HG03159 (cell line): ENCODE measurements around the gene BICC1.

Source experiments
- ATAC-seq: cut with Tn5 transposase; IDR thresholded peaks from one replicate; pipeline ENCODE4 v1.9.1; 2021; ENCODE audit warnings: mild to moderate bottlenecking, moderate library complexity; ENCODE audit not compliant: unreplicated experiment

The BICC1 gene

DNA sequence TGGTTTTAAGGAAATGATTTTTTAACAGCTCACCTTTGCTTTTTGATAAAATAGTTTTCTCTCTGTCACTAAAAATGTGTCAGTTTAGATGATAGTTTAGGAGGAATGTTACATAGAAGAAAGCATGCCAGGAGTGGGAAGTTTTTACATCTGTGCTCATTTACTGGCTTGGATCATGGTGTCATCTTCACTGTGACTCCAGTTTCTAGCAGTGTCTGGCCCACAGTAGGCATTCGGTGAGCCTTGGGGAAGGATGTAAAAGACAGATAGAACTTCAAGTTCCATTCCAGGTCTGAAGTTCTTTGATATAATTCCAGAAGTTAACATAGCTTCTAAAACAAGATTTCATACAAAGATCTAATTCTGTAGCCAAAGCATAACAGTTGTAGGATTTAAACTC is 259.2 kb downstream of the BICC1 start:
- no peak for ATAC-seq

DNA sequence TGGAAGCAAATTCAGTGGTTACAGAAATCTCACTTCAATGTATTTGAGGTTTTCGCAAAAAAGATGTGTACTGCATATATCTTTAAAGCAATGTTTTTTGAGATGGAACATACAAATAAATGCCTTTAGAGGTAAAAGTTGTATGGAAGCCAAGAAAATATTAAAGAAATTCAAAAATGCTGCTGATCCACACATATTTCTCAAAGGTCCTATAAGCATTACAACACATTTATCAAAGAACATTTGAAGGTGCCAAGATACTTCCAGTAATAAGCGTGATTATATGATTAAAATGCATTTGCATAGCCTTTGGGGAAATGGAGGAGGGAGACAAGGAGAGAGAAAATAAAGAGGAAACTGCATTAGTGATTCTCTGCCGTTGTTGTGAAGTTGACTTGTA is 260.1 kb downstream of the BICC1 start:
- ATAC-seq, result no peak

DNA sequence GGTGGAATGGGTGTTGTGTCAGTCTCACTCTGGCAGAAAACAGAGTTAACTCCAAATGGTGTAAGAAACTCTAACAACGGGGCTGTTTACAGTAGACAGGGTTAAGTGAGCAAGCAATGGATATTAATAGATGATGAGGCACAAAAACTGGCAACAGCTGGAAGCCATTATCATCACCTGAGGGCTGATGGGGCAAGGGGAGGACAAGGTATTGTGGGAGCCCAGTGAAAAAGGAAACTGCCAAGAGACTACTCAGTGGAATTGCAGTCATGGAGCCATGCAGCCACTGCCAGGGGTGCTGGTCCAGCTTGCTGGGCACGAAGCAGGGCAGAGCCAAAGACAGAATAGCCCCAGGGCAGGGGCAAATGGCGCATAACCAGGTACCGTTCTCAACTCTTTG is 260.7 kb downstream of the BICC1 start:
- no peak for ATAC-seq

DNA sequence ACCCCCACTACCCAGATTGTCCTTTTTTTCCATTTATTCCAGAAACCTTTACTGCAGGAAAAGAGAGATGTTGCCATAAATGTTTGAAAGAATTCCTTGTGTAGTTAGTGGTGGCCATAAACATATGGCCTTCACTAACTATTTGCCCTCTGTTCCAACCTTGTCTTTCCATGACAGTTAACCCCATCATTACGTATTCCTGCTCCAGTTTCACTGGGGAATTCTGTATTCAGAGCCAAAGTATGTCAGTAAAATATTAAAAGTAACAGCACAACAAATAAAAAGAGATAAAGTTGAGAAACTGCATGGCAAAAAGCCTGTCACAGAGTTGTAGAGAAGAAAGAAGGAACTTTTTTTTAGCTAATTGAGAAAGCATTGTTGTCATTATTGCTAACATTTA is 261.3 kb downstream of the BICC1 start:
- no peak for ATAC-seq

DNA sequence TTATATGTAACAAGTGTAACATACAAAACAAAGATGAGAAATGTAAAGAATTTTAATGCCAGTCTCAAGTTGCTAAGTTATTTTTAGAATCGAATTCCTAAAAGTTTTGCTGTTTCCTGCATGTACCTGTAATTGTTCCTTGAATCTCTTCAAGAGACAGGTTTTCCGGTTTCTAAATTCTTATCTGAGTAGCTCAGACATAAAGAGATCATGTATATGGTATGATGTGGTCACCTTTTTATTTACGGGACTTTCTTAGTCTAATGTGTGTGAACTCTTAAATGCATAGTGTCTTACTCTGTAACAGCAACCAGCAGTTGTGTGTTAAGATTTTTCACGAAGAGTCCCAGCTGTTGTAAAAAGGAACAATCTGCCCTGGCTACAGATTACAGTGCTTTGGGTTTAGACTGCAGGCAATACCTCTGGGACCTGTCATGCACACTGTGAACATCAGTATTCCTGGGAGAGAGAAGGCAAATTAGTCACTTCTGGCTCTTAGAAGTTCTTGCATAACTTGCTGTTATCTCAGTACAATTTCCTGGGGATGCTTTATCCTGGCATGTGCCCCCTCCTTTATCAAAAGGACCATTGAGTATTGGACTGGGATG is 263.4 kb downstream of the BICC1 start:
- no peak for ATAC-seq

DNA sequence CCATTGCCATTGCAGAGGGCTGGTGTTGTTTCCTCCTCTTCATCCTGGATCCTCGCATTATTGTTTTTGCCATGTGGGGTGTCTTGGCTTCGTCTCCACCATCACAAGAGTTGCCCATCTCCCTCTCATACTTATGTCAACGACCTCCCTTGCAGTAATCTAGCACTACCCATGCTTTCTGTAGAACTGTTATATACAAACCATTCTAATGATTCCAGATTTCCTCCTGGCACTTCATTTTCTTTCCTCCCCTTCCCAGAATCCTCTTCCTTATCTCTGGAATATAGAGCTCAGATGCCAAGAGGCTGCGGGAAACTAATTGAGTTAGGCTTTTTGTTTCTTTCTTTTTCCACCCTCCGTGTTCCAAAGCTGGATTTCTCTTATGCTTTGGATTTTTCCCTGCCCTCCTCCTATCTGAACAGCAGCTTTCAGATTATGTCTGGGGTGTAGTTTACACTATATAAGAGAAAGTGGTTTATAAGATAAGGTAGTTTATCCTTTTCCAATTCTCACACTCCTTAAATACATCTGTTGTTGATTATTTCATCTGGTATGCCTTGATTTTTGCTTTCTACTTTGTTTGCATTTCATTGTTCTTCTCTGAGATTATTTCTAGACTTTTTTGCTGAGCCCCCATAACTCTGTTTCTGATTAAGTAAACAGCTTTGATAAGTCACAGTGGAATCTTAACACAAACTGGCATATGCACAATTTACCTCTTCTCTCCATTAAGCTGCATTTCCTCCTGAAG is 264.1 kb downstream of the BICC1 start:
- ATAC-seq, result no peak

DNA sequence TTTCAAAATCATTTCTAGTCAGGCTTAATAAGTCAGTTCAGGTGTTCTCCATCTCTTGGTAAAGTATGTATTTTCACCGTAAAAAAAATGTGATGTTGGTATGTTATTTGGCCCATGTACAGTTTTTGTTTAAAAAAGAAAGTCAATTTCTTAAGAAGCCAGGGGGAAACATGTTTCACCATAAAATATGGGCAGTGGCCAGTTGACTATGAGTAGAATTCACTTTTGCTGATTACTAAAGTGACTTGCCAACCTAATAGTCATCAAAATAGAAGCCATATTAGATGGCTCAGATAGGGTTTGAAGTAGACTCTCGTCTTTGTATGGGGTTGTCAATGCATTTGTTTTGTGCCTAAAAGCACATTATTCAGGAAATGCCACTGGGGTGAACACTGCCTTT is 266.3 kb downstream of the BICC1 start:
- no peak for ATAC-seq

DNA sequence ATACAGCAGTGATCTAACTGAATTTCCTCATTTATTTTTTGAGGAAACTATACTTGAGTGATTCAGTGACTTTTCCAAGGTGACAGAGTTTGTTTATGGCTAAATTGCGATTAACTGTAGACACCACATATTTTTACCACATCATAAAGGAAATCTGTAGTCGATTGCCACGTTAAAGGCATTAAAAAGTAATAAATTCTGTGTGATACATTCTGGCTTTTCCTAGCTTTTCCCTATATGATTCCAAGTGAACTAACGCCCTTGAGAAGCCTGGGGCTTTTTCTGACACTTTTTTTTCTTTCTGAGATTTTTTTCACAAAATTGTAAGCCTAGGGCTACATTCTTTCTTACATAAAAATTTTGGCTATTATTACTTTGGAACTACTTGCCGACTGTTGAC is 266.9 kb downstream of the BICC1 start:
- no peak for ATAC-seq

DNA sequence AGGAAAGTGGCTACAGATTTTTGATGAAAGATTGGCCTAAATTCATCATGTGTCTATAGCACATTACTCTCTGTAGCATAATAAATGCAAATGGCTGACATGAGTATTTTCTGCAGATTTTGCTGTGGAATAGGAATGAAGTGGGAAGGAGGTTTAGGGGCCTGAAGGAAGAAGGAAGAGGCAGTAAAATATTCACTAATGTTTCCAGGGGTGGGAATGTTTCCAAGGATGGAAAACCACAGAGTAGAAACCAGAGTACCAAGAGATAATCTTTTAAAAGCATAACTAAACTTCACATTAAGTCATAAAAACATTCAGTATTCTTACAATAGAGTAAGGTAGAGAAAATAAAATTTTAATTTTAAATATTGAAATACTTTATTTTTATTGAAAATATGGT is 267.8 kb downstream of the BICC1 start:
- ATAC-seq, result no peak

DNA sequence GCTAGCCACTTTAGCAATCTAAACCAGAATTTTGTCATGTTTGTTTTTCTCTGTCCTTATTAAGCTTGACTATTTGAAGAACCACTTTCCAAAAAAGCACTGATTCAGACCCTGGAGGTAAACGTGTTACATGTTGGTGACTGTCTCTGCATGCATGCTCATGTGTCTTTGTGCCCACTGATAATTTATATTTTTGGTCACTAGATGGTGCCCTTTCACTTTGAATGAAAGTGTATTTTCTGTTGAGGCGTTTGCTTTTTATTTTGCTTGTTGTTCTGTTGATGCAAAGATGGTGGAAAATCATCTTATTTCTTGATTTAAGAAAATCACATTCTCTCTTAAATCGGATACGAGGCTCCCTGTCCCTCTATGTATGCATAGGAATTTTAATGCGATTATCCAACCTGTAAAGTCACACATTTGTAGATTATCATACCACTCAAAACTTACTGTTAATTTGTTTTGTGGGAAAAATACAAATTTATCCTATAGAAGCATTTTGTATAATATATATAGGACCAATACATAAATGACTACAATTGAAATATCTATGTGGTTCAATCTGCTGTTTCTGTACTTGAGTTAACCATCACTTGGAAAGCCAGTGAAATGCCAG is 269.3 kb downstream of the BICC1 start:
- ATAC-seq, result peak; percentile 77

DNA sequence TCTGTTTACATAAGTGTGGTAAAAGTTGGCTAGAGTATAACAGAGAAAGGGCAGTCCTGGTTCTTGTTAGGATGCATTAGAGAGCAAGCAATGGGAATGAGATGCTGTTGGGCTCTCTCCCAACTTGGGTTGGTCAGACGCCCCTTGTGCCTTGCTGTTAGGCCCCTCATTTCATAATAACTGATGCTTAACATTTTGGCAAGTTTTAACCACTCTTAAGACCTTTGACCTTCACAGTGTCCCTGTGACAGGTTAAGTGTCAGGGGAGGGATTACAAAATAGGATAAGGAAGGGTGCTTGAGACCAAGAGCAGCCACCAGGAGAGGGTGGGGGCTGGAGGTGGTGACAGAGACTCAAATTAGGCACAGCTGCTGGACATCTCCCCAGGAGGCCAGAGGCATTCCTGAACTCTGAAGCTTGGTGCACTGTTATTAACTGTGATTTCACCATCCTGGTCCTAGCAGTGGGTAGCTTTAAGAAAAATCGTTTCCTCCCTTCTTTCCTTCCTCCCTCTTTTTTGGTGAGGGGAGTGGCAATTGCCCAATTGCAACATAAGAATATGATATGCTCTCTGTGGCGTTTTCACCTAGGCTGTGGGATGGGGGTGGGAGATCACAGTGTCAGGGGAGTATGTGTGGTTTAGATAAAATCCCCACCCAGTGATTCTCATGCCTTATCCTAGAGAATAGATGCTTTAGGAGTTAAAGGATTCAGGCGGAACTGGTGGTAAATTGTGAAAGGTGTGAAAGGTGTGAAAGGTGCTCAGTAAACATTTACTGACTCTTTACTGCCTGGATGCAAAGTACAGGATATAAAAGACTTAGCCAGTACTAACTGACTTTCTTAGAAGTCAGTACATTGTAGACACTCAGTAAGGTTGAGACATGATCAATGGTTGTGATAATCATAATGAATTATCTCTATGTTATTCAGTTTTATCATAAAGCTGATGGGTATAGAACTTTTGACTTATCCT is 270.5 kb downstream of the BICC1 start:
- ATAC-seq, result no peak

DNA sequence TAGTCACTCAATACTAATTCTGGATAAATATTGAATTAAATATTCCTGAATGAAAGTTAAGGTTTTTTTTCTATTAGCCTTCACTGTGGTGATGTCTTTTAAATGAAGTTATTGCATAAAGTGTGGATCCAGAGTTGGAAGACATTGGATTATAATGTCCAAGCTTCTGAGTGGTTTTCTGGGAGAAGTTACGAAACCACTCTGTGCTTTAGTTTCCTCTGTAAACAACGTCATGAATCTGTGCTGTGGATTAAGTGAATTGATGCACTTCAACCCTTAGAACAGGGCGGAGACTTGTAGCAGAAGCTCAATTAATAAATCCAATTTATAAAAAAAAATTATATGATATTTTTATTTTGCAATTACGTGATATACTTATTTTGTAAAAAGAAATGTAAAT is 271.7 kb downstream of the BICC1 start:
- no peak for ATAC-seq

DNA sequence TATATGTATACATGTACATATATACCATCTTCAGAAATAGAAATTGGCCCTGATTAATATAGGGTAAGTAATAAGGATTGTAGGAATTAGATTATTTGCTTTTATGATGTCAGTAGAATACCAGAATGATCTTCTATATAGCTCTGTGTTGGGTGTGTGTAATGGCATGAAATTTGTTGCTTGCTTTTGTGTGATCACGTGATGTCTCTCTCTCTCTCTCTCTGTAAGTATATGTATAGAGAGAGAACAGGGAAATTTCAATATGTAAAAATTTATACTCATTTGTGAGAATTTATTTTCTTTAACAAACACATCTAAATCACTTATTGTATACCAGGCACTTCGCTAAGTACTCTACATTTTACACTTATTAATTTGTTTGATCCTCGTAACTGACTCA is 272.7 kb downstream of the BICC1 start:
- no peak for ATAC-seq

DNA sequence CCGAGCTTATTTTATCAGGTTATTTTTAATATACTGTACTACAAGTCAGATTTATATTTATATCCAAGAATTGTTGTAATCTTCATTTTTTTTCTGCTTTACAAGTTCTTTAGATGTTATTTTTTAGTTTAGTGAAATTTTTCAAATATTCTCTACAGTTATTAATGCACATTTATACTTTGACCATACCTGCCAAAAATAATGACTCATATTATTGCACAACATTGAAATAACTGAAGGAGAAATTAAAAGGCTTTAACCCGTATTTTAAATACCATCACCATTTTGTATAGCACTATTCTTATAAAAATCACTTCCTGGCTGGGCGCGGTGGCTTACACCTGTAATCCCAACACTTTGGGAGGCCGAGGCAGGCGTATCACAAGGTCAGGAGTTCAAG is 278.5 kb downstream of the BICC1 start:
- ATAC-seq, result no peak

DNA sequence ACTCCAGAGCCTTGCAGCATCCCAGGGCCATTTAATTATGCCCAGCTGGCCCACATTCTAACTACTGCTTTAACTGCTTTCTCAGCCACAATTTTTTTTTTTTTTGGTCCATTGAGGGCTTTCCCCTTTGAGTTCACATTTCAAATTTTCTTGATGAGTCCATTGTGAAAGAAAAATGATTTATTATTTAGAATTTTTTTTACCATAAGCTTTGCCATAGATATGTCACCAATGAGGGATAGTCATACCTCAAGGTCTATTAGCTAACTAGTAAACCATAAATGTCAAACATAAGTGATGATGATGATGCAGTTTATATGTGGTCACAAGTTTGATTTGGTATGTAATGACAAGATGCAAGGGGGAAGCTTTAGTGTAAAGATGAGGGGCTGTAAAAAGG is 282.9 kb downstream of the BICC1 start:
- ATAC-seq, result no peak

DNA sequence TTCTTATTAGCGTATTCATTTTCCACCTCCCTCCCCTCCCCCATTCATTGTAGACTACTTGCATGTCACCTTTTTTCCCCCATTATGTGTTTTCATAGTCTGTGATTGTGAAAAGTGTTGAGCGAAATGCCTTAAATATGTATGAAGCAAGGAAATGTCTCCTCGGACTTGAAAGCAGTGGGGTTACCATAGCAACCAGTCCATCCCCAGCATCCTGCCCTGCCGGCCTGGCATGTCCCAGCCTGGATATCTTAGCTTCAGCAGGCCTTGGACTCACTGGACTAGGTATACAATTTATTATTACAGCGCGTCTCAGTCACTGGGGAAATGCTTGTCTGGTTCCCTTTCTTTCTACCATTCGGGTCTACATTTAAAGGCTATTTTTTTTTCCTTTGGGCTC is 283.6 kb downstream of the BICC1 start:
- no peak for ATAC-seq

DNA sequence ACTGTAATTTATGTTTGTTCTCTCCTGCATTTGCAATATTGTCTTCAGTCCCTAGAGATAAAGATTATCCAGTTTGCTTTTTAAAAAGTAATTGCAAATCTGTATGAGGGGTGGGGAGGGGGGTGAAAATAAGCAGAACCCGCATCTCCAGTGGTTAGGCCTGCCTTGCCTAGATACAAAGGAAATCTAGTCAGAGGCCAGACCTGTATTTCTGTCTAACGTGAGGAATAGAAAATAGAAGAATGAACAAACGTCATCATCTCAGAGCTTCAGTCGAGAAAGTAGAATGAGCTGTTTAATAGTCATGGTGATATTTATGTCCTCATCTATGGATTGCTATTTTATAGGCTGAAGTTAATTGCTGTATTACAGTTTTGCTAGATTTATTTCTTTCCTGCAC is 284.2 kb downstream of the BICC1 start:
- ATAC-seq, result no peak

DNA sequence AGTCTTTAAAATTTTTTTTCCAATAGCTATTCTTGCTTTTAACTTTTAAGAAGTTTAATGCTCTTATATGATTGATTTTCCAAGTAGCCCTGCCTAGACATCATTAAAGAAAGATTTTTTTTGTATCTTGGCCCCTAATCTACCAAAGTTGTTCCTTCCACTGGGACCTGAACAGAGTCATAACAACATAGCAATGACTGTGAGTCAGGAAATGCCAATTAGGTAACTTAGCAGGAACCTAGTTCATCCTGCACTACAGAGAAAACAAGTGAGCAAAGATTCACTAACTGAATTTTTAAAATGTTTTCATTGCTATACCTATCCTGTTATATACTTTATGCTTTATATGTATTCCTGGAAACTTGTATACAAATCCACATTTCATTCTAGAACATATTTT is 284.7 kb downstream of the BICC1 start:
- no peak for ATAC-seq

DNA sequence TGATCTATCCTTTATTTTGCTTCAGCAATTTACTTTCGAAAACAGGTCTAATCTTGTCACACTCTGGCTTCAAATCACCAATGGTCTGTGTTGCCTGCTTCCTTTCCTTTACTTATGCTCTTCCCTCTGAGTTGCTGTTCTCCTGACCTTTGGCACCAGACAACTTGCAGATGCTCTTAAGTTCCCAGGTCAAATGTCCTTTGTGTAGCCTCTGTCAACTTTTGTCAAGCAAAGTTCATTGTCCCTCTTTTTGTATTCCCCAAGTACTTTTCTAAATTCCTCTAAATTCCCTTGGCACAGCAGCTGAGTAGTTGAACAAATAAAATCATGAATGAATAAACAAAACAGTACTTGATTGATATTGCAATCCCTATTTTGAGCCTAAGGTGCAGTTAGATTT is 289.4 kb downstream of the BICC1 start:
- ATAC-seq, result no peak

DNA sequence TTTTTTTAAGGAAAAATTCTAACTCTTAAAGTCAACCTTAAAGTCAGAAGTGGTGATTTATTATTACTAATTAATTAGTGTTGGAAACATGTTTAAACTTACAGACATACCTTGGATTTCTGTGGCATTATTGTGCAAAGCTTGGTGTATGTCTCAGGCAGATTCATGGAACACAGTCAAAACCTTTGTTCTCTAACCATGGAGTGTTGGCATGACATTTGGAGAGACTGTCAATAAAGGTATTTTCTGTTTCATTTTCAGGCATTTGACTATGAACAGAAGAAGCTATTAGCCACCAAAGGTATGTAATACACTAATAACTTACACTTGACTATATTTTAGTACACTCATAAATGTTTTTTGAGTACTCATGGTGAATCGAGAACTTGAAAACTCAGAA is 293.7 kb downstream of the BICC1 start:
- ATAC-seq, result no peak

DNA sequence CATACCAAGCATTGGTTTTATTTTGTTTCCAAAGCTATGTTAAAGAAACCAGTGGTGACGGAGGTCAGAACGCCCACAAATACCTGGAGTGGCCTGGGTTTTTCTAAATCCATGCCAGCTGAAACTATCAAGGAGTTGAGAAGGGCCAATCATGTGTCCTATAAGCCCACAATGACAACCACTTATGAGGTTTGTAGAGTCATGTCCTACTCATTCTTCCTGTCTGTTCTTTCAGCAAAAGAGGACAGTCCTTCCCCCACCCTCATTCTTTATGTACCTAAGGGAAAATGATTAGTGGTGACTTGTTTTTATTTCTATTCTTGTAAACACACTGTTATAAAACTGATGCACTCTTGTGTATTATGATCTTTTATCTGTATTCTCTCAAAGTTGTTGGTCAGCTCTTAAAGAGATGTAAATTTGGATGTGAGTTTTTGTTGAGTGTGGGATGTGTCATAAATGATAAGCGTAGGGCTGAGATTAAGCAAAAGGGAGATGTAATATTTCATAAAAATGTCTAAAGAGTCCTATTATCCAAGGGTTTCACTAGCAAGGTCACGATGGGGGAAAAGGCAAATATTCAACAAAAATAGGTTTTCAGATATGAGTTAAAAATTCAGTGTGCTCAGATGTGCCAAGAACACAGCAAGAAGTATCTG is 294.4 kb downstream of the BICC1 start:
- no peak for ATAC-seq
